ENCODE results near the gene SLC40A1. TPM values are rescaled to one million over a fixed set of nuclear protein-coding genes. Genes with fewer than 3 reads are reported as not detected.

SLC40A1 gene
- total RNA-seq, 1 donor from 2014 or later, result 43.0 TPM

GRCh38 chr2:189599245-189599644 is 18.7 kb upstream of the SLC40A1 start:
- DNase-seq, result no peak

GRCh38 chr2:189595417-189595816 is 14.8 kb upstream of the SLC40A1 start:
- no peak for DNase-seq

- no peak for DNase-seq
Measured at GRCh38 chr2:189594305-189594704, 13.7 kb upstream of the SLC40A1 start.

- no peak for DNase-seq
Measured at GRCh38 chr2:189593115-189593514, 12.5 kb upstream of the SLC40A1 start.

- no peak for DNase-seq
Measured at GRCh38 chr2:189592353-189592984, 11.9 kb upstream of the SLC40A1 start.

- DNase-seq, result no peak
Measured at GRCh38 chr2:189587780-189588179, 7.2 kb upstream of the SLC40A1 start.

- DNase-seq, result no peak
Measured at GRCh38 chr2:189585226-189585756, 4.7 kb upstream of the SLC40A1 start.

- DNase-seq, result no peak
Measured at GRCh38 chr2:189584686-189585085, 4.1 kb upstream of the SLC40A1 start.

- DNase-seq, result no peak
Measured at GRCh38 chr2:189583227-189584198, 2.9 kb upstream of the SLC40A1 start.

- no peak for DNase-seq
Measured at GRCh38 chr2:189582809-189583192, 2.2 kb upstream of the SLC40A1 start.

GRCh38 chr2:189582140-189582808 is 1.7 kb upstream of the SLC40A1 start:
- DNase-seq, result no peak

GRCh38 chr2:189581354-189582139 is 961 bp upstream of the SLC40A1 start:
- DNase-seq, result no peak

GRCh38 chr2:189580241-189580651 is 340 bp downstream of the SLC40A1 start:
- no peak for DNase-seq

- no peak for DNase-seq
Measured at GRCh38 chr2:189579585-189580186, 900 bp downstream of the SLC40A1 start.

- DNase-seq, result no peak
Measured at GRCh38 chr2:189578272-189578950, 2.2 kb downstream of the SLC40A1 start.

- DNase-seq, result no peak
Measured at GRCh38 chr2:189577121-189577520, 3.5 kb downstream of the SLC40A1 start.

GRCh38 chr2:189576396-189576795 is 4.2 kb downstream of the SLC40A1 start:
- no peak for DNase-seq

GRCh38 chr2:189574793-189575475 is 5.7 kb downstream of the SLC40A1 start:
- DNase-seq, result no peak

- DNase-seq, result no peak
Measured at GRCh38 chr2:189570570-189571031, 10.0 kb downstream of the SLC40A1 start.

GRCh38 chr2:189569295-189569910 is 11.2 kb downstream of the SLC40A1 start:
- no peak for DNase-seq
